HG03439 (cell line): ENCODE measurements around the gene ZNF382.
A peak's percentile ranks its signal among the peaks of the same experiment; 100 is the strongest.
"Not testable (repeated sequence)": the region's sequence is repeated elsewhere in the genome, so short reads cannot be mapped to it uniquely, and the experiment has no call there.

ENCODE experiments used
- ATAC-seq: cut with Tn5 transposase; IDR thresholded peaks from one replicate; pipeline ENCODE4 v1.9.1; 2021; ENCODE audit warnings: mild to moderate bottlenecking, moderate library complexity; ENCODE audit not compliant: unreplicated experiment

Gene ZNF382

DNA sequence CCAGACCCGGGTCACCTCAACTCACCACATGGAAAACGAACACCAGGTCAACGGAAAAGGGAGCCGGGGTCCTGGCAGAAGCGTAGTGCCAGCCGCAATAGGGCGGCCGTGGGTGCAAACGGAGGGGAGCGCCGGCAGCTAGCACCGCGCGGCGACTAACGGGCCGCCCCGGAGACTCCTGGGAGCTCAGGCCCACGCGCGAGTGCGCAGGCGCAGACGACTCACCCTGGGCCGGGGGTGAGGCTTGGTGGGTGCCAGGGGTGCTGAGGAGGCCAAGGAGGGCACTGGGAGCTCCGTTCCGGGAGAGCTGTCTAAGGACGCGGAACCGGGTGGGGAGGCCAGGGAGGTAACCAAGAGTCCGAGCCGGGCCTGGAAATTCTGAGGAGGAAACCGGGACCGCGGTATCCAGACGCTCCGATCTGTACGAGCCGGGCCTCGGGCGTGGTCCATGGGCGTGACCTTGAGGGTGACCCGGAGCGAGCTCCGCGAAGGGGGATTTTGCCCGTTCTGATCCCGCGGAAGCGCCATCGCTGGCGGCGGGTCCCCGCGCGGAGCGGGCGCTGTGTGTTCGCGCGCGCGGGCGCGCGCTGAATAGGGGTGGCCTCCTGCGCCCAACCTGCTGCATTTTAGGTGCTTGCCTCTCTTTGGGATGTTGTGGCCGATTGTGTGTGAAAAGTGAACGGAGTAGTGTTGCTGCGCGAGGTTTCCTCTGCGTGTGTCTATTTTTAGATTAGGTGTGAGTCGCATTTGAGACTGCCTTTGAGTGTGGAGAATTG lies at the start of gene ZNF382:
Gene ZNF382 (plus strand): TSS at position 213 of the 776 bp plus-strand sequence. CDS start 4,602 bp downstream, outside the sequence.
- peak; percentile 72 for ATAC-seq

DNA sequence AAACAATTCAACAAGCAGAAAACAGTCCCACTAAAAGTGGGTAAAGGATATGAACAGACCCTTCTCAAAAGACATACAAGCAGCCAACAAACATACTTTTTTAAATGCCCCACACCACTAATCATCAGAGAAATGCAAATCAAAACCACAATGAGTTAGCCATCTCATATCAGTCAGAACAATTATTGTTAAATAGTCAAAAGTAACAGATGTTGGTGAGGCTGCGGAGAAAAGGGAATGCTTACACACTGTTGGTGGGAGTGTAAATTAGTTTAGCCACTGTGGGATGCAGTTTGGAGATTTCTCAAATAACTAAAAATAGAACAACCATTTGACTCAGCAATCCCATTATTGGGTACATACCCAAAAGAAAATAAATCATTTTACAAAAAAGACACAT lies 40.7 kb upstream of the ZNF382 start:
- ATAC-seq, result no peak

DNA sequence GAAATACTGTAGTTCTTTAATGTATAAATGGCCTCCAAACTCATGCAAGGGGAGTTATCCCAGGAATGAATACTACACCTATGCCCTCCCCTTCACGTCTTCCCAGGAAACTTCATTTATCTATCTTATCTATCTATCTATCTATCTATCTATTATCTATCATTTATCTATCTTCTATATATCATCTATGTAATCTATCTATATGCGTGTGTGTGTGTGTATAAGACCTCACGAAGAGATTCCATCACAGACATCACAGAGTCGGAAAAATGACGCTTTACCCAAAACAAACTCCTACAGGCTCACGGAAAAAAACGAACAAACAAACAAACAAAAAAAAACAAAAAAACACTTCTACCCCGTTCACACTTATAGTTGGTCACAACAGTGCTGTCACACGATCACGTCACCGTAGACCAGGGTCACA lies 32.5 kb upstream of the ZNF382 start:
- ATAC-seq, result no peak

DNA sequence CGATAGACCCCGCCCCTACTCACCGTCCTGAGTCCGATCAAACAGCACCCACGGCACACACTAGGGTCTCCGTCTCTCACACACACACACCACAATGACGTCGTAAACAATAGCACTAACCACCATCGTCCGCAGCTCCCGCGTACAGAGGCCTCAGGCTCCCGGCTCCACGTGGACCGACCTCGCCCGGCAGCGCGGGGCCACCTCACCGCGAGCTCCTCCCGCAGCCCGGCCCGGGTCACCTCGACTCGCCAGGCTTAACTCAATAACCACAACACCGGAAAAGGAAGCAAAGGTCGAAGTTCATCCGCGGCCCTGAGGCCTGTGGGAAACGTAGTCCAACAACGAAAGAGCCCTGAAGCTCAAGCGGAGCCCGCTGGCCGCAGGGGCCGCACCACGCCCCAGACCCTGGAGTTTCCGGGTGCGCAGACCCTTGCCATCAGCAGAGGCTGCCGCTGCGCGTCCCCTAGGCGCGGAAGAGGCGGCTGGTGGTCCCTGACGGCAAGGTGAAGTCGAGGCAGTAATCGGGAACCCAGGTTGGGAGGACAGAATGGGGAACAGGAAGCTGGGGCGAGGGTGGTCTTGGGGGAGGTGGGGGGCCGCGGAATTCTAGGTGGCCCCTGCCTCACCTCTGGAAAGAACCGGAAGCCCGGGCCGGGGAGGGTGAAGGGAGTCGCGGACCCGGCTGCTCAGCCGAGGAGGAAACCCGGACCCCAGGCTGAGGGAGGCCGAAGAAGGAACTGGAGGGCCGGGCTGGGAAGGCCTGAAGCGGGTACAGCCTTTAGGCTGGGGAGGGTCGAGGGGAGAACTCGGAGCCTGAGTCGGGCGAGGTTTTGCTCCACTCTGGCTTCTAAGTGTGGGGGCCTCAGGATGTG lies 31.9 kb upstream of the ZNF382 start, which contains the start of gene ZNF529:
Gene ZNF529 (minus strand): TSS at position 273 of the 875 bp plus-strand sequence. CDS start 946 bp downstream, outside the sequence.
- ATAC-seq, result peak; percentile 83

DNA sequence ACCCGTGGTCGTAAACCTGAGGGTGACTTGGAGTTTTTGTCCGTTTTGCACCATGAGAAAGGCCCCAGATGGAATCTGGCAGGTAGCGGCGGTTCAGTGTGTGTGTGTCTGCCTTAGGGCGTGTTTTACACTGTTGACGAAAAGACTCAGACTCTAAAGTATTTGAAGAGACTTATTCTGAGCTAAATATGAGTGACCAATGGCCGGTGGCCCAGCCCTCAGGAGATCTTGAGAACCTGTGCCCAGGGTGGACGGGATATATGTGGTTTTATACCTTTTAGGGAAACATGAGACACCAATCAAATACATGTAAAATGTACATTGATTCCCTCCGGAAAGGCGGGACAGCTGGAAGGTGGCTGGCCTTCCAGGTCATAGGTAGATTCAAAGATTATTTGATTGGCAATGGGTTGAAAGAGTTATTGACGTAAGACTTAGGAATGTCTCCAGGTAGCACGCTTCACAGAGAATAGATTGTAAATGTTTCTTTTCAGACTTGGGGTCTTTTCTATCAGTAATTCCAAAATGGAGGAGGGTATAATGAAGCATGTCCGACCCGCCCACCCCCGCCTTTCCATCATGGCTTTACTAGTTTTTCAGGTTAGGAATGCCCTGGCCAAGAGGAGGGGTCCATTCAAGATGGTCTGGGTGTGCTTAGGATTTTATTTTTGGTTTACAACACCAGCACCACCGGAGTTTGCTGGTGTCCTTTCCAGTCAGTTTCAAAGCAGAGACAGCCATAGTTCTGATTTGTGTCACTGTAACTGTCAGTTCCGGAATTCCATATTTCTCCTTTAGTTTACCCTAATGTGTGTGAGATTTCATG lies 31.0 kb upstream of the ZNF382 start:
- ATAC-seq, result peak; percentile 27

DNA sequence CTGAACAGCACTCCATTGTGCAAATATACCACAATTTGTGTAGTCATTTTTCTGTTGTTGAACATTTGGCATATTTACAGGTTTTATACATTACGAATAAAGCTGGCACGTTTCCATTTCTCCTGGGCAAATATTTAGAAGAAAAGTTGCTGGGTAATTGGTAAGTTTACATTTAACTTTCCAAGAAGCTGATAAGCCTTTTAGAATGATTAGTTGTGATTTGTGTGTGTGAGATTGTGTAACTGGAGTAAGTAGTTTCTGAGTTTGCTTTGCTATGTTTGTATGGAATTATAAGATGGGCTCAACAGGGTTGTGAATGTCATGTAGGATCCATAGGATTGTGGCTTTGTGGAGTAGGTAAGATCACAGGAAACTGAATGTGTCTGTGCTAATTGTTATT lies 30.4 kb upstream of the ZNF382 start:
- no peak for ATAC-seq

DNA sequence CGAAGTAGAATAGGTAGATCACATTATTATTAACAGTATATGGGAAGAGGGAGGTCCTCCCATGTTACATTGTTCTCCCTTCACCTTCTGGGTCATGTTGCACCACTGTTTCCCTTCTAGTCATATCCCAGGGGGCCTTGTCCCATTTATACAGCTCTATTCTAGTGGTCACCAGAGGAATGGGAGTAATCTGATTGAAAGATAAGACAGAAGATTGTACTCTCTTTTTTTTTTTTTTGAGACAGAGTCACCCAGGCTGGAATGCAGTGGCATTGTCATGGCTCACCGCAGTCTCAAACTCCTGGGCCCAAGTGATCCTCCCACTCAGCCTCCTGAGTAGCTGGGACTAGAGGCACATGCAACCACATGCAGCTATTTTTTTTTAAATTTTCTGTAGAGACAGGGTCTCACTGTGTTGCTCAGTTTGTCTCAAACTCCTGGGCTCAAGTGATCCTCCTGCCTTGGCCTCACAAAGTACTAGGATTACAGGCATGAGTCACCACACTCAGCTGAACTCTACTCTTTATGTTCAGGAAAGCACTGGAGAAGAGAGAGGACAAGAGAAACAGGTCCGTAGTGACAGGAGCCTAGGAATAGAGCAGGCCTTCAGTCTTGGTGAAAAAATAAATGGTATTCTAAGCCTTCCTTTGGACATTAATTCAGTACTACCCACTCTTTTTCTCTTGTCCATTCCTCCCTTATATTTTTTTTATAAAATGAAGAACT lies 27.7 kb upstream of the ZNF382 start:
- ATAC-seq, result no peak

DNA sequence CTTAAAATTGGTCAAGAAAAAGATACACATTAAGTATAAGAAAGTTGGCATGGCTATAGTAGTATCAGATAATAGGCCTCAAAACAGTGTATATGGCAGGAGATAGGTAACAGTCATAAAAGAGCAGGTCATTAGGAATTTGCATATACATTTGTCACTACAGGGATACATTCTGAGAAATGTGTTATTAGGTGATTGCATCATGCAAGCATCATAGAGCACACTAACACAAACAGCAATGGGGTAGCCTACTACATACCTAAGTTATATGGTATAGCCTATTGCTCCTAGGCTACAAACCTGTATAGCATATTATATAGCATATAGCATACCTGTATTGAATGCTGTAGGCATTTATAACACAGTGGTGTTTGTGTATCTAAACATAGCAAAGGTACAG lies 25.9 kb upstream of the ZNF382 start:
- no peak for ATAC-seq

DNA sequence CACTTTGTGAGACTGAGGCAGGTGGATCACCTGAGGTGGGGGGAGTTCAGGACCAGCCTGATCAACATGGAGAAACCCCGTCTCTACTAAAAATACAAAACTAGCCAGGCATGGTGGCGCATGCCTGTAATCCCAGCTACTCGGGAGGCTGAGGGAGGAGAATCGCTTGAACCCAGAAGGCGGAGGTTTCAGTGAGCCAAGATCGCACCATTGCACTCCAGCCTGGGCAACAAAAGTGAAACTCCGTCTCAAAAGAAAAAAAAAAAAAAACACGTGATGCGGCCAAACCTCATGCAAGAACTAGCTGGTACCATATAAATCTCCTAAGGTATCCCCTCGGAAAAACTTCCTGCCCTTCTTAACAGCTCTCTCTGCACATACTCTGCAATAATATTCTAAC lies 2.4 kb upstream of the ZNF382 start:
- ATAC-seq, result not testable (repeated sequence)

DNA sequence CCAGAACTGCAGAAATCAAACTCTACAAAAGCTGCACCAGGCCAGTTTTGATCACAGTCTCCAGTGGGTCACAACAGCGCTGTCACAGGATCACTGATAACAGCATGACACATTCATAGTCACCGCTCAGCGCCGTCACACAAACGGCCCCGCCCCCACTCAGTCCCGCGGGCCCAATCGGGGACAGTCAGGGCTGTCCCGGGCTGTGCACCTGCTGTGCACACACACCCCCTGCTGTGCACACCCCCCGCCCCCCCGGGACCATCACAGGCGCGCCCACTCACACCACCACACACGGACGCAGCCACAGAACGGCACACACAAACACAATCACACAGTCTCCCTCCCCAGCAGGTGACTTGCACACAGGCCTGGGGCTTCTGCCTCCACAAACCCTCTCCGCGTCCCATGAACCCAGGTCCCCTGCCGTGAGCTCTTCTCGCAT lies 435 bp upstream of the ZNF382 start:
- ATAC-seq, result peak; percentile 70

DNA sequence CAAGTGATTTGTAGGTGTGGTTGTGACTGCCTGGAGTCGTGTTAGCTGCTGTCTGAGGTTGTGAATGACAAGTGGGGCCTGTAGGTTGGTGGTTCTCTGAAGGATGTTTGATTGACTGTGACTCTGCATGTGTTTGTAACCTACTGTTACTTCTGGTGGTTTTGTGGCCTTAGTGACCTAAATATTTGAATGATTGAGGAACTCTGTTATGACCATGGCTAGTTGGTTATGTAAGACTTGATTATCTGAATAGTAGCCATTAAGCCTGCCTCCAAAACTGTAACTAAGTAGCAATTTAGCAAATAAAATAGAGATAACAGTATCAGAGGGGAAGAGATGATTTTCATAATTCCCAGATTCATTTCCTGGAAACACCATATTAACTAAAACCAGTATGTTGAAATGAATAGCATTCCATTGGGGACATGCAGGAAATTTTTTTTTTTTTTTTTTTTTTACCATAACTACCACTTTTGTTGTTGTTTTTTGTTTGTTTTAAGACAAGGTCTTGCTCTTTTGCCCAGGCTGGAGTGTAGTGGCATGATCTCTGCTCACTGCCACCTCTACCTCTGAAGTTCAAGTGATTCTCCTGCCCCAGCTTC lies 865 bp downstream of the ZNF382 start:
- no peak for ATAC-seq

DNA sequence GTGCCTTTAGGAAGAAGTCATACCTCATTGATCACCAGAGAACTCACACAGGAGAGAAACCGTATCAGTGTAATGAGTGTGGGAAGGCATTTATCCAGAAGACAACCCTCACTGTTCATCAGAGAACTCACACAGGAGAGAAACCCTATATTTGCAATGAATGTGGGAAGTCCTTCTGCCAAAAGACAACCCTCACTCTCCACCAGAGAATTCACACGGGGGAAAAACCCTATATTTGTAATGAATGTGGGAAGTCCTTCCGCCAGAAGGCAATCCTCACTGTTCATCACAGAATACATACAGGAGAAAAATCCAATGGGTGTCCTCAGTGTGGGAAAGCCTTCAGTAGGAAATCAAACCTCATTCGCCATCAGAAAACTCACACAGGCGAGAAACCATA lies 21.9 kb downstream of the ZNF382 start:
- no peak for ATAC-seq

DNA sequence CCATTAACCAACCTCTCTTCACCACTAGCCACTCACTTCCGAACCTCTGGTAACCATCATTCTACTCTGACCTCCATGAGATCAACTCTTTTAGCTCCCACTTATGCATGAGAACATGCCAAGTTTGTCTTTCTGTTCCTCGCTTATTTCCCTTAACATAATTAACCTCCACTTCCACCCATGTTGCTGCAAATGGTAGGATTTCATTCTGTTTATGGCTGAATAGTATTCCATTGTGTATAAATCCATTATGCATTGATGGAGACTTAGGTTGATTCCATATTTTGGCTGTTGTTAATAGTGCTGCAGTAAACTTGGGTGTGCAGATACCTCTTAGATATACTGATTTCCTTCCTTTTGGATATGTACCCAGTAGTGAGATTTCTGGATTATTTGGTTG lies 30.2 kb downstream of the ZNF382 start:
- ATAC-seq, result no peak

DNA sequence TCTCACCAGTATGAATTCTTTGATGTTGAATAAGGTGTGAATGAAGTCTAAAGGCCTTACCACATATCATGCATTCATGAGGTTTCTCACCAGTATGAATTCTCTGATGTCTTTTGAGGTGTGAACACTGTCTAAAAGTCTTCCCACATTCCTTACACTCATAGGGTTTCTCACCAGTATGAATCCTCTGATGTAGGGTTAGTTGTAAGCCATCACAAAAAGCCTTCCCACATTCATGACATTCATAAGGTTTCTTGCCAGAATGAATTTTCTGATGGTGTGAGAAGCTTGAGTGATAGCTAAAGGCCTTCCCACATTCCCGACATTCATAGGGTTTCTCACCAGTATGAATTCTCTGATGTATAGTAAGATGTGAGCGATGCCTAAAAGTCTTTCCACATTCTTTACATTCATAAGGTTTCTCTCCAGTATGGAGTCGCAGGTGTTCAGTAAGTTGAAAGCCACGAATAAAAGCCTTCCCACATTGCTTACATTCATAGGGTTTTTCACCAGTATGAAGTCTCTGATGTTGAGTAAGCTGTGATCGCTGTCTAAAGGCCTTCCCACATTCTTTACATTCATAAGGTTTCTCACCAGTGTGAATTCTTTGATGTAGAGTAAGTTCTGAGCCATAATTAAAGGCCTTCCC lies 33.9 kb downstream of the ZNF382 start:
- no peak for ATAC-seq

DNA sequence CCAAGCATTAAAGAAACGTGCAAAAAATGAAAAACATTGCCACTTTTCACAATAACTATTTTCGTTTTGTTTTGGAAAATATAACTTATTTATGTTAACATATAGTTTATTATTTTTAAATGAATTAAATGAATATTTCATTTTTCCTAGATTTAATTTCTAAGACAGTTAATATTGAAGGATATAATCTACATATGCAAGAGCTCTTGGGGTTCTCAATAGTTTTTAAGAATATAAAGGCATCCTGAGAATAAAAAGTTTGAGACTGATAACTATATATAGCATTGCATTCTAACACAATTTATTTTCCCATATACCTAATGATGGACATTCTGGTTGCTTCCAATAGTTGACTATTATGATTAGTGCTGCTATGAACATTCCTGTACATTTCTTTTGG lies 41.6 kb downstream of the ZNF382 start:
- no peak for ATAC-seq

DNA sequence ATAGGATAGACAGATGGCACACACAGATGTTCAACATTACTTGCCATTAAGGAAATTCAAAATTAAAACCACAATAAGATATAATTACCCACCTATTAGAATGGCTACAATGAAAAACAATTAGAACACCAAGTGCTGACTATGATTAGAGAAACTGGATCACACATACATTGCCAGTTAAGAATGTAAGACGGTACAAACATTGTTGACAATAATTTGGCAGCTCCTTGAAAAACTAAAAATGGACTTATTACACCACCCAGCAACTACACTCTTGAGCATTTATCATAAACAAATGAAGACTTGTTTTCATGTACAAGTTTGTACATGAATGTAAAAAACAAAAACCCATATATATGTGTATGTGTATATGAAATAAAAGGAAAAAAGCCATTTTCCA lies 47.8 kb downstream of the ZNF382 start:
- ATAC-seq, result no peak

DNA sequence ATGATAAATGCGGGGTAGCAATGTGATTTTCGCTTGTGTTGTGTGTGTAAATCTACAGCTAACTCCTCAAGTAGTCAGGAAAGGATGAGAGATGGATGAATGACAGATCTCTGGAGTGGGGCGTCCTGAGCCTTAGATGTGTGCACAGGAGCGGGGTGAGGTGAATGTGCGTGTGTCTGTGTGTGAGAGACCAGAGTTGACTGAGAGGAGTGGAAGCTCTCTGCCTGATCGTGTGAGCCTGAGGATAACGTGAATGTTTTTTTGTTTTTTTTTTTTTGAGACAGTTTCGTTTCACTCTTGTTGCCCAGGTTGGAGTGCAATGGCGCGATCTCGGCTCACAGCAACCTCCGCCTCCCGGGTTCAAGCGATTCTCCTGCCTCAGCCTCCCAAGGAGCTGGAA lies 60.7 kb downstream of the ZNF382 start:
- ATAC-seq, result no peak

DNA sequence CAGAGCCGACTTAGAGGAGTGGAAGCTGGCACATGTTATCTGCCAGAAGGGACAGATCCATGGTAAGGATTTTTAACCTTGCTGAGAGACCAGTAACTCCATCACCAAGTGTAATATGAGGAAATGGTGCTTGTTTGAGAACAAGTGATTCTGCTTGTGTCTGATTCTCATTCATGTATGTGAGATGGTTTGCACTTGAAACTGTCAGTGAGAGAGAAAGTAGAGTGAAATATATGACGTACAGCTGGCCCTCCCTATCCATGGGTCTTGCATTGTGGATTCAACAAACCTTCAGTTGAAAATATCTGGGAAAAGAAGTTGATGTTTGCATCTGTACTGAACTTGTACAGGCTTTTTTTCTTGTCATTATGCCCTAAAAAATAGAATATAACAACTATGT lies 63.5 kb downstream of the ZNF382 start:
- no peak for ATAC-seq

DNA sequence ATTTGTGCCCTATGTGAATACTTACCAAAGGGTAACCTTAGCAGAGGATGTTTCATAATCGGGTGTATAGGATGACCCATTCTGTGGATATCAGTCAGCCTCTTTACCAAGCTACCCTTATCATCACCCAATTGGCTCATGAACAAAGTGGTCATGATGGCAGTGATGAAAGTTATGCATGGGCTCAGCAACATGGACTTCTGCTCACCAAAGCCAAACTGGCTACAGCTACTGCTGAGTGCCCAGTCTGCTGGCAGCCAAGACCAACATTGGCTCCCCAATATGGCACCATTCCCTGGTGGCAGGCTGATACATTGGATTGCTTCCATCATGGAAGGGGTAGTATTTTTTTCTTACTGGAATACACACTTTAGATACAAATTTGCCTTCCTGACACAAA lies 67.3 kb downstream of the ZNF382 start:
- ATAC-seq, result no peak
